NCI-H460 (cell line): ENCODE data around the gene LPO. TPM values are rescaled to one million over a fixed set of nuclear protein-coding genes. Genes with fewer than 3 reads are reported as not detected.

ENCODE experiments used
- DNase-seq: peaks from one replicate; pipeline ENCODE4 v3.0.0-alpha.2; 2016; ENCODE audit warnings: low read depth; ENCODE audit errors: extremely low read depth
- polyA plus RNA-seq: library from polyadenylated mRNA; depleted of rRNA; stranded (reverse); fragments of >200 nt; gene quantifications from 2 replicates; pipeline ENCODE4 v1.2.3, GENCODE V29; 2014; cell fraction: nucleus; rRNA removed
- total RNA-seq: library from RNA; depleted of rRNA; stranded (reverse); fragments of >200 nt; shearing (Covaris generic); gene quantifications from 2 replicates; pipeline ENCODE4 v1.2.3, GENCODE V29; 2014; rRNA removed

The LPO gene
- total RNA-seq = 0.07 TPM in 1 of 2 replicates, not detected in the other
- not detected in 2 replicates for polyA plus RNA-seq

DNA sequence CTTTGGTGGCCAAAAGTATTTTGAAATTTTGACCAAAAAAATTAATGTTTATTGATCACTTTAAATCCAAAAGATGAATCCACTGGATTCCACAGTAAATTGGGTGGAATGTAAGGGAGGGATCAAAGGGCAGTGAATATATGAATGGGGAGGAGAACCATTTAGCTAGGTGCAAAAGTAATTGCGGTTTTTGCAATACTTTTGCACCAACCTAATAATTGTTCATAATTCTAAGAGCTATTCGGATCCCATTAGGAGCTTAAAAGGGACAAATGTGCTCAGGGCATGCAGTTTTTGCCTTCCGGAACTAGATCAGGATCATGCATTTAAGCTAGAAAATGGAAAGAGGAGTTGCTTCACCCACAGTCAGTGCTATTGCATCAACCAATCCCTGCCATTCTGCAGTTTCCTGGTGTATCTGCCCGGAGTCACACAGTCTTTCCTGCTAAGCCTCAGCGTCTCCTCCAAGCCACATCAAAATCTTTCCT is at the start of gene LPO:
Gene LPO (plus strand): TSS at position 438 of the 488 bp plus-strand sequence. CDS start 4,396 bp downstream, outside the sequence.
- no peak for DNase-seq

DNA sequence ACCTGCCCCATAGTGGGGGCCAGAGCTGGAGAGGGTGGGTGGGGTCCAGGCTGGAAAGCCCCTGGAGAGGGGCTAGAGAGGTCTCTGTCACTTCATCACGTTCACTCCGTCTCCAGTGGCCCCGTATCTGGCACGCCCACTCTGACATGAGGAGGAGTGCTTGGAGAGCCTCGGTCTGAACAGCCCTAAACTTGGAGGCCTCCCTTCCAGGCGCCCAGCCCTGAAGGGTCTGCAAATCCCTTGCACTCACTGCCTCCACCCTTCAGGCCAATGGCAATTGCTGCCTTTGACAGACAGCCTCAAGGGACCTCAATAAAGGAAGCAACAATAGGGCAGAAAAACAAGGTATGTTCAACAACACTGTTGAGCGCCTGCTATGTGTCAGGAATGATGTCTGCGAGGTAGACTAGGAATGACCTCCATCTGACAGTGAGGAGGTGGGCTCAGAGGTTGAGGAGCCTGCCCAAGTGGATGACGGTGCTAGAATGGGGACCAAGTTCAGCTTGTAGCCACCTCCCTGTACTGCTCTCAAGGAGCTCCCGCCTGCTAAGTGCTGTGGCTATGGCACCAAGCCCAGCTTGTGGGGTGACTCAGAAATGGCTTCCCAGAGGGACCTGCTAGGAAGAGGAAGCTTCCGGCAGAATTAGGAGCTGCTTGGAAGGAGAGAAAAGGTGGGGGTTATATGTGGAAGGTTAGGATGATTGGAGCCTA is 48.8 kb upstream of the LPO start:
- peak; percentile 7 for DNase-seq

GRCh38 chr17:58191241-58191896 is 47.0 kb upstream of the LPO start:
- DNase-seq = no peak

GRCh38 chr17:58192612-58193011 is 45.8 kb upstream of the LPO start, which contains the start of gene EPX:
Gene EPX, plus strand, starts transcription at chr17:58192726. Its CDS starts 121 bp downstream, at chr17:58192847.
- DNase-seq = no peak

GRCh38 chr17:58193641-58194255 is 44.6 kb upstream of the LPO start:
- DNase-seq = no peak

GRCh38 chr17:58195518-58196123 is 42.8 kb upstream of the LPO start:
- DNase-seq = no peak

- no peak for DNase-seq
Measured at GRCh38 chr17:58196610-58197009, 41.8 kb upstream of the LPO start.

- peak; percentile 53 for DNase-seq
Measured at GRCh38 chr17:58200024-58200633, 38.3 kb upstream of the LPO start.

GRCh38 chr17:58202859-58203258 is 35.5 kb upstream of the LPO start:
- DNase-seq = no peak

- DNase-seq = no peak
Measured at GRCh38 chr17:58204796-58205195, 33.6 kb upstream of the LPO start.

GRCh38 chr17:58205936-58206335 is 32.4 kb upstream of the LPO start:
- no peak for DNase-seq

DNA sequence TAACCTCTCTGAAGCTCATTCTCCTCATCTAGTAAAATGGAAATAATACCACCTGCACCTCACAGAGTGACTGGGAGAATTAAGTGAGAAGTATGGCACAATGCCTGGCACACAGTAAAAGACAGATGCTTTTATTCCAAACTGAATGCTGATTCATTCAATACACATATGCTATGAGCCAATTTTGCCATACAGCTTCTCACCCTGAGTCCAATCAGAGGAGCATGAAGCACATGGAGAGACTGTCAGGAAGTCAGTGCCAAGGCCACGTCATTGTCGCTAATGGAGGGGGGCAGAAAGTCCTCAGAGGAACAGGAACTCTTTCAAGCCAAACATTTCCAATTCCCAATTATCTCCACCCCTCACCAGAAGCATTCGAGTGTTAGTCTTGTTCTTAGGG is 30.9 kb upstream of the LPO start:
- no peak for DNase-seq

GRCh38 chr17:58208344-58208743 is 30.0 kb upstream of the LPO start:
- DNase-seq = no peak

DNA sequence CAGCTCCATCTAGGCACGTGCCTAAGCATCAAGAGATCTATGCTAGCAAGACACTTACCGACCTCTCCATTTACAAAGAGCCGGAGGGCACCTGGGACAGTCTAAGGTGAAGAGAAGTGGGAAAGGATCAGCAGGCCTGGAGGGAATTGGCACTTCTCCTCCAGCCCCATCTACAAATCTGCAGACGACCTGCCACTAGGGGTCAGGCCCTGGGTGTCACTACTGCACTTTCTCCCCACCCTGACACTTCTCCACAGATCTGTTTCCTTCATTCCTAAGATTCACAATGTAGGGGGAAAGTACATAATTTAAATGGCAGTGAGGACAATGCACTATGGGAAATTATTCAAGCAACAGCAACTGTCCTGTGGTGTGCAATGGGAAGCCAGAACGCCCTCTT is 27.5 kb upstream of the LPO start:
- no peak for DNase-seq

DNA sequence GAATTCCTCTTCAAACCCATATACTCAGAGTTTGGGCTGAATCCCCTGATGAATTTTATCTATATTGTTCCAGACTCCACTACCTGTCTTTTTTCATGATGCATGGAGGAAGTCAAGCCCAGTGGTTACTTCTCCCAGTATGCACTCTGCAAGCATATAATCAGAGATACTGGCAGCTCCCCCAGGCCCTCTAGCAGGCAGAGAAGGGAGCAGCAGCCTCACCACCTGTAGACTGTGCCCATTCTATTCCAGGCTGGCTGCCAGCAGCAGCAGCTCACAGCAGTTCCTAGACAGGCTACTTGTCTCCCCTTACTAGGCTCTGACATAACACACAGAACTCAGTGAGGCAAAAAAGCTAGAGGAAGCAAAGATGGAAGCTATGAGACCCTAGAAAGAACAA is 22.7 kb upstream of the LPO start:
- no peak for DNase-seq

DNA sequence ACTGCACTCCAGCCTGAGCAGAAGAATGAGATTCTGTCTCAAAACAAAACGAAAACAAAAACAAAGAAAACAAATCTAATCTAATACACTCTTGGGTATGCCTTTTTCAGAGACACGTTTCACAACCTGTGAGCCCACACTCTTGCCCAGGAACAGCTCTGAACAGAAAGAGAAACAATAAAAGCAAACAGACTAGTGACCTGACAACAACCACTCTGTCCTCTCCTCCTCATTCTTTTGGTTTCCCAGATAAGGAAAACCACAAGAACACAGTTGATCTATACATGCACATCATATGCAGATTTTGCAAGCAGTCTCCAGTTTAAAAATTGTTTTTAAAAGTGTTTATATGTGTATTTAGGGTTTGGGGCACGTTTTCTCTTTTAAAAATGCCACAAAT is 20.6 kb upstream of the LPO start:
- DNase-seq = no peak

DNA sequence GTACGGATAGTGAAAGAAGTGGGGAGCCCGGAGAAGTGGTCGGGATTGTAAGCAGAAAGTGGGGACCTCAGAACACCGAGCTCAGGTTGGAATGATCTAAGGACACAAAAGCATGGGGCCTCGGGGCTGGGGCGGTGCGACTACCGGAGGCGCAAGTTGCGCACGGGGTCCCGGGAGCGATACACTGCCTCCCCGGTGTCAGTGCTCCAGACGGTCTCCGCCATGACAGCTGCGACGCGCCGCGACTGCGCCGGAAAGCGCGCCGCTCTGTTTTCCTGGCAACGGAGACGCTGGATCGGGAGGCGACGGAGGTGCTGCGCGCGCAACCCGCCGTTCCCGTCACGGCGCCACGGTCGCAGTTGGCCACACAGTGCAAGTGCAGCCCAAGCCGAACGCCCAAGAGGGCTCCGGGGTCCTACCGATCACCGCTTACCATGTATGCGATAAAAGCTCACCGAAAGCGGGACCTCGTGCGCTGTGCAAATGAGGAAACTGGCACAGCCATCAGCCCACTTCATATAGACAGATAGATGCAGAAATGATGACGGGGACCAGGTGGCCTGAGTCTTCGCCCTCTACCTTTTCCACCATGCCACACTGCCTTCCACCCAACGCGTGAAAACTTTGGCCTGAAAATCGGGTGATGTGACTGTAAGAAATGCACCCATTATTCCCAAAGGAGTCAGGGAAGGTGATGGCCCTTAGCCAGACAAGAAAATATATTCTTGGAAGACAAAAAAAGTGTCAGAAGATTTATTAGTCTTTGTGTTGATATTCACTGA is 19.2 kb upstream of the LPO start, which contains the start of gene MKS1:
Gene MKS1 (minus strand): TSS at position 249 of the 782 bp plus-strand sequence. CDS start 25 bp downstream, at position 224.
- DNase-seq = peak; percentile 89

GRCh38 chr17:58219789-58220183 is 18.6 kb upstream of the LPO start:
- DNase-seq = no peak

DNA sequence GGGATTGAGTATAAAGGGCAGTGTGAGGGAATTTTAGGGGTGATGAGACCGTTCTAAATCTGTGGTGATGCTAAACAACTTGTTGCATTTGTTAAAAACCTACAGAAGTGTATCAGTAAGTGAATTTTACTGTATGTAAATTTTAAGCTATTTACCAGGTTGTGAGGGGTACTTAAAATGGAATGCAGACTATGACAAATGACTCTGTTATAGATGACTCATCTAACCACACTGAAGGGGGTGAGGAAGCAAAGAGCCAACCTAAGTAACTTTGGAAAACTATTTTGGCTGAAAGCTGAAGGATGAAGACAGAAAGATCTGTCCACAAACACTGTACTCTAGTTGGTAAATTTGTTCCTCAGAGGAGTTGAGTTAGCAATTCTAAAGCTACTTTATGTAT is 14.1 kb upstream of the LPO start:
- no peak for DNase-seq

DNA sequence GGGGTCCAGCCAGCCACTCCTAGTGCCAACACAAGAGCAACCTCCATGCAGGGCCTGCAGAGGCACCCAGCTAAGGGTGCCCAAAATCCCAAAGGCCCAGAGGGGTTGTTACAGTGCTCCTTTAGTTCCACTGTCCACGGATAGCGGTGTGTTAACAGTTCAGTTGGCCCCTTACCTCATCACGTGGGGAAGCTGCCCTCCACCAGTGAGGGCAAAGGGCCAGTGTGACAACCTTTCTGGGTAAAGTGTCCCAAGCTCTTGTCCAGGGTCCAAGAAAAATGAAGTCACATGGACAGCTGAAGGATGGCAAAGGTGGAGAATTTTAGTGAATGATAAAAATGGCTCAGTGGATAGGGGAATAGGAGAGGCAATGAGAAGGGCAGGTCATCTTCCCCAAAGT is 10.7 kb upstream of the LPO start:
- no peak for DNase-seq
